GM18870 (cell line): ENCODE measurements around the gene DNAJC5G.

Experiments used
- ATAC-seq: cut with Tn5 transposase; IDR thresholded peaks from one replicate; pipeline ENCODE4 v1.9.1; 2021; ENCODE audit warnings: moderate library complexity; ENCODE audit not compliant: unreplicated experiment

The DNAJC5G gene, protein sequence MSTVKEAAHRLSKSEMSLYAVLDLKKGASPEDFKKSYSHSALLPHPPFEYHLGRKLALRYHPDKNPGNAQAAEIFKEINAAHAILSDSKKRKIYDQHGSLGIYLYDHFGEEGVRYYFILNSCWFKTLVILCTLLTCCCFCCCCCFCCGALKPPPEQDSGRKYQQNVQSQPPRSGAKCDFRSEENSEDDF

DNA sequence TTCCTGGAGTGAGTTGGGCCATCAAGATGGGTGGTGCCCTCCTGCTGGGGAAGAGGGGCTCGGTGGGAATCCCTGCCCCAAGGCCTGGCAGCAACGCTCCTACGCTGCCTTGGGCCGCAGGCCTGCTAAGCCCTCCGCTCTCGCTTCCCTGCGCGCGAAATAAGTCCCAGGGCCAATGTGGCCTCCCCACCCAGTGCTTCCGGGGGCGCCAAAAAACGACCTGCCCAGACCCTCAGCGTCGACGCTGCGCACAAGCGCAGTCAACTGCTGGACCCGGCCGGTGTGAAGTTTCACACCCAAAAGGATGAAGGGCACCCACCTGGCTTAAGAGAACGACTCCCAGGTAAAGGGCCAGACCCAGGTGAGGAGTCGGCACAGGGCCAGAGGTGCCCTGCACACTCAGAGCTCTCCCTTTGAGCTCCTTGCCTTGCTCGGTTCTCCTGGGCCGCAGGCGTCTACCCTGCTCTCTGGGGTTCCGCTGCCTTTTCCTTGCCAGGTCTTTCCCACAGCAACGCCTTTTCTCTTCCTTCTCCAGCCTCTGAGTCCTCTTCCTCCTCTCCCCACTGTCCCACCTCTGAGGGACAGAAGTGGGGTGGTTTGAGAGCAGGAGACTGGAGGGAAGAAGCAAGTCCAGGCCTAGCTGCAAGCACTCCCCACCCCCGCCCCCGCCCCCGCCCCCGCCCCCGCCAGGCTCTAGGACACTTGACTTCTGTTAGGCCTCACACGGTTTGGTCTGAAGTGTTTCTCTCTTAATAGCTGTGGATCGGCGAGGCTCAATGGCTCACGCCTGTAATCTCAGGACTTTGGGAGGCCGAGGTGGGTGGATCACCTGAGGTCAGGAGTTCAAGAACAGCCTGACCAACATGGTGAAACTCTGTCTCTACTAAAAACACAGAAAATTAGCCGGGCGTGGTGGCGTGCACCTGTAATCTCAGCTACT is at the start of gene DNAJC5G:
Gene DNAJC5G (plus strand): TSS at position 223 of the 940 bp plus-strand sequence. CDS start 1,296 bp downstream, outside the sequence.
- no peak for ATAC-seq

DNA sequence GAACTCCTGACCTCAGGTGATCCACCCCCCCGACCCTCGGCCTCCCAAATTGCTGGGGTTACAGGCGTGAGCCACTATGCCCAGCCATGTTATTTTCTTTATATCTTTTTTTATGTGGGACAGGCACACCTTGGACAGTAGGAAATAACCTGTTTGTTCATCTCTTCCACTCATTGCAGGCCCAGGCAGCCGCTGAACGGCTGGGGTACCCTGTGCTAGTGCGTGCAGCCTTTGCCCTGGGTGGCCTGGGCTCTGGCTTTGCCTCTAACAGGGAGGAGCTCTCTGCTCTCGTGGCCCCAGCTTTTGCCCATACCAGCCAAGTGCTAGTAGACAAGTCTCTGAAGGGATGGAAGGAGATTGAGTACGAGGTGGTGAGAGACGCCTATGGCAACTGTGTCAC is 49.7 kb upstream of the DNAJC5G start:
- ATAC-seq: no peak

DNA sequence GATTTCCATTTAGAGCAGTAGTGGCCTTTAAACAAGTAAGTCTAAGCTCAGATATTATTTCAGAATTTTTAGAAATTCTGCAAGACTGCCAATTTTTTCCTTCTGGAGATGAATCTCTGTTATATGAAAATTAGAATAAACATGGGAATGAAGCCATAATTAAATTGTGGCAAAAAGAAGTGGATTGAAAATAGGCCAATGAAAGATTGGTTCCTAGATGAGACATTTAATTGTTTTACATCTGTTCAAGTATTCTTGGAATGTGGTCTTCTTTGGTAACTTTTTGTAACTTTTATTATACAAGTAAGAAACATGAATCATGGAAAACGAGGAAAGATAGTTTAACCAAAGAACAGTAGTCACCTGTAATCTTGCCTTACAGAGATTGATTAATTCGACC is 47.7 kb upstream of the DNAJC5G start:
- ATAC-seq: no peak

DNA sequence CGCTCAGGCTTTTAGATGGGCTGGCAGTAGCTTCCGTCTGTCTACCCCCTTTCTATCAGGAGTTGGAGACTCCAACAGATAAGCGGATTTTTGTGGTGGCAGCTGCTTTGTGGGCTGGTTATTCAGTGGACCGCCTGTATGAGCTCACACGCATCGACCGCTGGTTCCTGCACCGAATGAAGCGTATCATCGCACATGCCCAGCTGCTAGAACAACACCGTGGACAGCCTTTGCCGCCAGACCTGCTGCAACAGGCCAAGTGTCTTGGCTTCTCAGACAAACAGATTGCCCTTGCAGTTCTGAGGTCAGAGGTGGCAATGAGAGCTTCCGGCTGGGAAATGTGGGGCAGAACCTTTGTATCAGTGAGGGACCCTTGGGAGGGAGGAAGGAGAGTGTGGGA is 43.3 kb upstream of the DNAJC5G start:
- ATAC-seq: no peak

DNA sequence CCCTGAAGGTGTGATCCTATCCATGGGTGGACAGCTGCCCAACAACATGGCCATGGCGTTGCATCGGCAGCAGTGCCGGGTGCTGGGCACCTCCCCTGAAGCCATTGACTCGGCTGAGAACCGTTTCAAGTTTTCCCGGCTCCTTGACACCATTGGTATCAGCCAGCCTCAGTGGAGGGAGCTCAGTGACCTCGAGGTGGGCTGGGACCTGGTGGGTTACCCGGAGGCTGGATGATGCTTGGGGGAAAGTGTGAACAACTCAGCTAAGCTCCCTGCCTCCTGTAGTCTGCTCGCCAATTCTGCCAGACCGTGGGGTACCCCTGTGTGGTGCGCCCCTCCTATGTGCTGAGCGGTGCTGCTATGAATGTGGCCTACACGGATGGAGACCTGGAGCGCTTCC is 41.9 kb upstream of the DNAJC5G start:
- ATAC-seq: no peak

DNA sequence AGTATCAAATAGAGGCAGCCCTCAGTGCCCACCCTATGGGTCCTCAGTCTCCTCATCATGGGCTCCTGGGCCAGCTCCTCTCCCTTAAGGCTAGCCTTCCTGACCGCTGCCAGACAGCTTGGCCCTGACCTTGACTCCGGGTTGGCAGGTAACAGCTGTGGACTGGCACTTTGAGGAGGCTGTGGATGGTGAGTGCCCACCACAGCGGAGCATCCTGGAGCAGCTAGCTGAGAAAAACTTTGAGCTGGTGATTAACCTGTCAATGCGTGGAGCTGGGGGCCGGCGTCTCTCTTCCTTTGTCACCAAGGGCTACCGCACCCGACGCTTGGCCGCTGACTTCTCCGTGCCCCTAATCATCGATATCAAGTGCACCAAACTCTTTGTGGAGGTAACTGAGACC is 39.1 kb upstream of the DNAJC5G start:
- no peak for ATAC-seq

DNA sequence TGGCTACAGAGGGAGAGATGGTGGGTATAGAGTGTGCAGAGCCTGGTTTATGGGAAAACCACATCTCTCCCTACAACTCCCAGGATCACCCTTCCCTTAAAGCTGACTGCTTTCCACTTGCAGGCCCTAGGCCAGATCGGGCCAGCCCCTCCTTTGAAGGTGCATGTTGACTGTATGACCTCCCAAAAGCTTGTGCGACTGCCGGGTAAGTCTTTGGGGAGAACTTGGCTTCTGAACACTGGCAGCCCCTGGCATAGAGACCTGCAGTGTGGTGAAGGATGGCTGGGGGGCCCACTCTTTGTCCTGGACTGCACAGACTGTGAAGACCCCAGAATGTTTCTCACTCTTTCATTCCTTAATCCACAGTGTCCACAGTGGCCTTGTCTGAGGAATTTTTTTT is 38.6 kb upstream of the DNAJC5G start:
- ATAC-seq: no peak

DNA sequence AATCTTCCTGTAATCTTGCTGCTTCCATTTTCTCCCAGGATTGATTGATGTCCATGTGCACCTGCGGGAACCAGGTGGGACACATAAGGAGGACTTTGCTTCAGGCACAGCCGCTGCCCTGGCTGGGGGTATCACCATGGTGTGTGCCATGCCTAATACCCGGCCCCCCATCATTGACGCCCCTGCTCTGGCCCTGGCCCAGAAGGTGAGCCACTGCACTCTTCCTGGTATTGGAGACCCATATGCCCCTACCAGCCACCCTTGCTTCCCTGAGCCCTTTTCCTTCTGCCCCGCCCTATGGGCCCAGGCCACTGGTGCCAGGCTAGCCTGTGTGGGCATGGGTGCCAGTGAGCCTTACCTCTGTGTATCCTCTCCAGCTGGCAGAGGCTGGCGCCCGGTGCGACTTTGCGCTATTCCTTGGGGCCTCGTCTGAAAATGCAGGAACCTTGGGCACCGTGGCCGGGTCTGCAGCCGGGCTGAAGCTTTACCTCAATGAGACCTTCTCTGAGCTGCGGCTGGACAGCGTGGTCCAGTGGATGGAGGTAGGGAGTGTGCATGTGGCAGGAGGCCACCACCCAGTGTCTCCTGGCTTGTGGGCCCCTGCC is 37.8 kb upstream of the DNAJC5G start:
- ATAC-seq: no peak

DNA sequence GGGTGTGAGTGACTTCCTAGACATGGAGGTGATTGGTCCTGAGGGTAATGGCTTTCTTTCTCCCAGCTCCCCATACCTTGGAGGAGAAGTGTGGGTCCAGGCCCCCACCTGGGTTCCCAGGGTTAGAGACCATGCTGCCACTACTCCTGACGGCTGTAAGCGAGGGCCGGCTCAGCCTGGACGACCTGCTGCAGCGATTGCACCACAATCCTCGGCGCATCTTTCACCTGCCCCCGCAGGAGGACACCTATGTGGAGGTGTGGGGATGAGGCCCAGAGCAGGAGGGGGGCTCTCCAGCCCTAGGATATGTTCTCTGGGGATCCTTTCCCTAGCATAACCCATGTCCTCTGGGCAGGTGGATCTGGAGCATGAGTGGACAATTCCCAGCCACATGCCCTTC is 36.3 kb upstream of the DNAJC5G start:
- no peak for ATAC-seq

DNA sequence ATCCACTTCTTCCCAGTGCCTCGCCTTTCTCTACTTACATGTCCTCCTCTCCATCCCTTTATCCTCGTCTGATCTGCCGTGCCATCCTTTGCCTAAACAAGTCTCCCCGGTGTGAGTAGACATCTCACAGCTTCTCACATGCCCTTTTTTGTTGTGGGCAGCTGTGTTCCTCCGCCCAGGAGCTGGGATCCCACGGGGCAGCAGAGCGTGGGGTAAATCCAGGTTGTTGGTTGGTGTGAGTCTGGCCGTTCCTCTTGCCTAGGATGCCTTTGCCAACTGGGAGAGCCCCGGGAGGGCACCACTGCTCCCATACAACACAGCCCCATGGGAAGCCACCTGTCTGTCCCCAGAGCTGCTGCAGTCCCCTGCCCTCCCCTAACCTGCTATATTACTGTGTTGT is 34.8 kb upstream of the DNAJC5G start:
- ATAC-seq: no peak

DNA sequence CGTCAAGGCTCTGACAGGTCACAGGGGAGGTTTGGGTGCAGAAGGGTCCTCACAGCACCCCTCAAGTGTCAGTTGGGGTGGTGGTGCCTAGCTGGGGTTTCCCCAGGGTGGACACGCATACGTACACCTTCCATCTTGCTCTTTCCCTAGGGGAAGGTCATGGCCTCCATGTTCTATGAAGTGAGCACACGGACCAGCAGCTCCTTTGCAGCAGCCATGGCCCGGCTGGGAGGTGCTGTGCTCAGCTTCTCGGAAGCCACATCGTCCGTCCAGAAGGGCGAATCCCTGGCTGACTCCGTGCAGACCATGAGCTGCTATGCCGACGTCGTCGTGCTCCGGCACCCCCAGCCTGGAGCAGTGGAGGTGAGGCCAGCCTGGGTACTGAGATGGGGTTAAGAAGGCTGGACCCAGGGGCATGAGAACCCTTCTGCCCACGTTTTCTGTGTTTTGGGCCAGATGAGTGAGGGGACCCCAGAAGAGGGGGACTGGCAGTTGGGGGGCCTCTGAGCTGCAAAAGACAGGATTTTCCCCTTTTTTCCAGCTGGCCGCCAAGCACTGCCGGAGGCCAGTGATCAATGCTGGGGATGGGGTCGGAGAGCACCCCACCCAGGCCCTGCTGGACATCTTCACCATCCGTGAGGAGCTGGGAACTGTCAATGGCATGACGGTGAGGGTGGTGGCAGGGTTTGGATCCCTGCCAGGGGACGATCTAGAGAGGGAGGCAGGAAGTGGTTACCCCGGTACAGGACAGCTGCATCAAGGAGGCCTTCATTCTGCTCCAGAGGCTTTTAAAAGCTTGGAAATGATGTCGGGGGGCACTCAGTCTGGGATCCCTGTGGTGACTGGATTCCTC is 33.2 kb upstream of the DNAJC5G start:
- ATAC-seq: no peak

DNA sequence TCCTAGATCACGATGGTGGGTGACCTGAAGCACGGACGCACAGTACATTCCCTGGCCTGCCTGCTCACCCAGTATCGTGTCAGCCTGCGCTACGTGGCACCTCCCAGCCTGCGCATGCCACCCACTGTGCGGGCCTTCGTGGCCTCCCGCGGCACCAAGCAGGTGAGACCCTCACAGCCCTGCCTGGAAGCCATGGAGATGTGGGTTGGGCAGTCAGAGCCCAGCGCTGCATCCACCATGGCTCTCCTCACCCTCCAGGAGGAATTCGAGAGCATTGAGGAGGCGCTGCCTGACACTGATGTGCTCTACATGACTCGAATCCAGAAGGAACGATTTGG is 32.6 kb upstream of the DNAJC5G start:
- no peak for ATAC-seq

DNA sequence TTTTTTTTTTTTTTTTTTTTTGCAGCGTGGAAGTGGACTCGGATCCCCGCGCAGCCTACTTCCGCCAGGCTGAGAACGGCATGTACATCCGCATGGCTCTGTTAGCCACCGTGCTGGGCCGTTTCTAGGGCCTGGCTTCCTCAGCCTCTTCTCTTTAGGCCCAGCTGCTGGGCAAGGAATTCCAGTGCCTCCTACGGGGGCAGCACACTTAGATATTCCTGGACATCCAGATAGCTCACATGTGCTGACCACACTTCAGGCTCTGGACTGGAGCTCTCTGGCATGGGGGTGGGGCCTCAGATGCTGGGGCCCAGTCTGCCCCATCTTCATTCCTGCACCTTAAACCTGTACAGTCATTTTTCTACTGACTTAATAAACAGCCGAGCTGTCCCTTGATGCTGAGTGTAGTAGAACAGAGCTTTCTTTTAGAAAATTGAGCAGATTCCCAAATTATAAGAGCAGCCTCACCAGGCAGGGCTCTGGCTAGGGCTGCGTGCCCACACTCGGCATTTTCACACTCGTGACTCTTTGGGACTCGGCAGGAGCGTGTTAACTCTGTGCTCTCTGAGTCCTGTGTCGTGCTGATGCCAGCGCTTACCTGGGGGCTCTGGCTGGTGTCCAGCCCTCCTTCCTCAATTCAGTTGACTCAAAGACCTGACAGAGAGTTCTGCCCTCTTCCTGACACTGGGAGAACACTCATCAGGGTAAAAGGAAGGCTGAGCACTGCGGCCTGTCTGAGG is 31.7 kb upstream of the DNAJC5G start:
- no peak for ATAC-seq

DNA sequence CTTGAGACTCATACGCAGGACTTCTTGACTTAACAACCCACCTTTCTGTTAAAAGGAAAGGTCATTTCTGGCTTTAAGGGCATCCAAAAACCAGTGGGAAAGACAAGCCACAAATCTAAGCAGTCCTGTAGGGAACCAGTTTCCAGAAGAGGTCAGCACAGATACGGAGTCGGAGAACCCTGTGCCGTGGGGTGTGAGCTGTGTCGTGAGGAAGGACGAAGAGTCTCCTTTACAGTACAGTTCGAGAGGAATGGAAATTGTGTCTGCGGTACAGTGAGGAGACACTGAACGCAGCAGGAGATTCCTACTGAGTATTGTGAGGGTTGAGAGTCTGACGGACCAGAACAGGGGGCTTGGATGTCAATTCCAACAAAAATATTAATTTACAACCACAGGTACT is 30.1 kb upstream of the DNAJC5G start:
- ATAC-seq: no peak

DNA sequence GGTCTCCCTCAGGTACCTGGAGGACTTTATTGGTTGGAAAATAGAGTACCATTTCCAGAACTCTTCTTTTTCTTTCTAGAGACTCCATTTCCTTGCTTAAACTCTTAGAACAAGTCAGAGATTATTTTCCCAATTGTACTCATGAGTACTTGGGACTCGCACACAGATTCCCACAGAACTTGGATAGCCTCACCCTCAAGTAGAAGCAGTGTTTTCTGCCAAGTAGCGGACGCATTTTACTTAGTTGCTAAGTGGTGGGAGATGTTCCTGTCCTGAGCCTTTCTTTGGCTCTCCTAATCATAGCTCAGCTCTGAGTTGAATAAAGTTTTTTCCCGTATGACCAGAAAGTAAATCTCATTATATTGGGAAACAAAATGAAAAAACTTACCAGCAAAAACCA is 29.6 kb upstream of the DNAJC5G start:
- no peak for ATAC-seq

DNA sequence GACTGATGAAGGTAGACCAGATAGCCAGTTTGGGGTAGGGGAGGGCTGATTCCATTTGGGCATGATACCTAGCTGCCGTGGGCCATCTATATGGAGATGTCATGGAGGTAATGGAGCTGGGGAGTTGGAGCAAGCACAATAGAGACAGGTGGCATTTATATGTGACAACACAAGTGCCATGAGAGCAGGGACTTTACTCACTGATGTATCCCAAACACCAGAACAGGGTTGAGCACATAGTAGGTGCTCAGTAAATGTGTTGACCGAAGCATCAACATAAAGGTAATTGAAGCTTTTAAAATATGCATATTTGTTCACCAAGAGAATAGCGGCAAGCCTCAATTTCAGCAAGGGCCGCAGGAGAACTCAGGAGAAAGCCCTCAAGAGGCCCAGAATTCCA is 27.3 kb upstream of the DNAJC5G start:
- no peak for ATAC-seq

DNA sequence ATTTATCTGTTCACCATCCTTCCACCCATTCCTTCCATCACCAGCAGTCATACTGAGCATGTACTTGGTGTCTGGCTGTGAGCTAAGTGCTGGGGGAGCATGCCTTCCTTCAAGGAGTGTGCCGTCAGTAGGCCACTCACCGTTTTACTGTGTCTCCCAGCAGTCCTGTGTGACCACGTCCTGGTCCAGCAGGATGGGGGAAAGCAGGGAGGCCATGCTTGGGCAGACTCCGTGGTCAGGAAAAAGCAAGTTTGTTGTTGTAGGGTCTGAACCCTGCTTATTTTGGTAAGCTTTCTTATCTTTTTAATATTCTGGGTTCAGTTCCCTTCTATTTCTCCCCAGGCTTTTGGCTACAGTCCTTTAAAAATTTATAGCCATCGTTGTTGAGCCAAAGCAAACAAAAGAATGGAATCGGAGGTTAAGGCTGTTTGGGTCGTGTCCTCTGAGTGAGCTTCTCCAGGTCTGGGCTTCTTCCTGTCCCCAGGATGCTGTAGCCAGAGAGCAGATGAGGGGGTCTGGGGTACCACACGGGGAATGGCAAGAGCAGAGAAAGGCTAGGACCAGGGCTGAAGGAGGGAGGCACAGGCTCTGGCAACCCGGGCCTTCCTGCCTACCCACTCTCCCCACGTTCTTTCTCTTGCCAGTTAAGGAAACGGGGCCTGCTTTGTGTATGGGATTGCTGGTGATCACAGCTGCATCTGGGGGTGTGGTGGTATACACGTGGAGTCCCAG is 25.9 kb upstream of the DNAJC5G start:
- ATAC-seq: no peak

DNA sequence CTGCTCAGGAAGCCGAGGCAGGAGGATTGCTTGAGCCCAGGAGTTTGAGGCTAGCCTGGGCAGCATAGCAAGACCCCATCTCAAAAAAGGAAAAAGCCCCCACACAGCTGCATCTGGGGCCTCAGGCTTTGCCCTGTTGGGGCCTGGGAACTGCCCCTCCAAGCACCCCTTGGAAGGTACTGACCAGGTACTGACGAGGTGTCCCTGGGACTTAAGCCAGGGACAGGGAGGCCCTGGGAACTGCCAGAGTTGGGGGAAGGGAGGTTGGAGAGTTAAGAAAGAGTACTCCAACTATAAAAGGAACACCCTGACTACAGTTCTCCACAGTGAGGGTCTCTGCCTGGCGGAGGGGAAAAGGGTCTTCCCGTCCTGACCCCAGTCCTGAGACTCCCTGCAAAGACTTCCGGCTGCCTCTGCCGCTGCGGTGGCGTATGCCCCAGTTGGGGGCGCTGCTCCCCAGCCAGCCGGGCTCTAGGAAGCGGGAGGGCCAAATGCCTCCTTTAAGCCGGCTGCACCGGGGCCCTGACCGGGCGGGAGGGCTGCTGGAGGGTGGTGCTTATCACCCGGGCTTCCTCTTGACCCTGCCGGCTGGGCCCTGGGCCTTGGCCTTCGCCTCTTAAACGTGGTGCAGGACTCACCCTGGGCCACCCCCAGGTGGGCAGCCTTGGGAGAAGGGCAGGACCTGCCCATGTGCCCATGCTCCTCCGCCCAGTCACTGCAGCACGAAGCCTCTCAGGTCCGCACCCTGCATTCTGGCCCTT is 25.2 kb upstream of the DNAJC5G start:
- no peak for ATAC-seq
